Progenitor cell of endocrine pancreas (in vitro differentiated cells): Measurements from ENCODE around the gene CDCA8. TPM values are rescaled to one million over a fixed set of nuclear protein-coding genes. Genes with fewer than 3 reads are reported as not detected.

ENCODE experiments used
- DNase-seq: peaks from one replicate; pipeline ENCODE4 v3.0.0; 2021; ENCODE audit warnings: low spot score; ENCODE audit not compliant: unreplicated experiment
- H3K27ac Mint-ChIP-seq: 2 replicates; pipeline ENCODE4 v1.8.0; 2021; ENCODE audit warnings: mild to moderate bottlenecking, moderate library complexity, mixed read lengths
- H3K27me3 Mint-ChIP-seq: 2 replicates; pipeline ENCODE4 v1.8.0; 2021; ENCODE audit warnings: mixed read lengths
- H3K36me3 Mint-ChIP-seq: 2 replicates; pipeline ENCODE4 v1.8.0; 2022; ENCODE audit warnings: mixed read lengths; ENCODE audit not compliant: insufficient read depth
- H3K4me1 Mint-ChIP-seq: 2 replicates; pipeline ENCODE4 v1.8.0; 2021; ENCODE audit warnings: low read depth, mixed read lengths
- H3K4me3 Mint-ChIP-seq: 2 replicates; pipeline ENCODE4 v1.8.0; 2021; ENCODE audit warnings: low read depth, mild to moderate bottlenecking, moderate library complexity, mixed read lengths
- H3K9me3 Mint-ChIP-seq: 2 replicates; pipeline ENCODE4 v1.8.0; 2021; ENCODE audit warnings: low read depth, mixed read lengths
- CTCF ChIP-seq: fragments of 200-600 bp; sonication (generic); IDR thresholded peaks from one replicate; pipeline ENCODE4 v1.5.0; 2021; ENCODE audit warnings: antibody characterized with exemption, mild to moderate bottlenecking; ENCODE audit not compliant: unreplicated experiment
- long read RNA-seq: library from polyadenylated mRNA; unstranded; transcript quantifications from one replicate; pipeline ENCODE4 v2.0.0, GENCODE V29; 2020
- total RNA-seq: library from RNA; stranded (reverse); gene quantifications from 2 replicates; pipeline ENCODE4 v1.2.1, GENCODE V29; 2021

CDCA8 gene
- total RNA-seq: 19.3 and 20.6 TPM in 2 replicates
- long read RNA-seq, transcript CDCA8-201 (11 exons, 2,303 nt): minor isoform, 35 of 125 reads
- long read RNA-seq, transcript CDCA8-202 (10 exons, 2,469 nt): major isoform, 82 of 125 reads
- long read RNA-seq, partial matches to known transcripts: 3 of 125 reads
- long read RNA-seq, other reads (novel, unspliced or antisense): 5 of 125 reads

DNA sequence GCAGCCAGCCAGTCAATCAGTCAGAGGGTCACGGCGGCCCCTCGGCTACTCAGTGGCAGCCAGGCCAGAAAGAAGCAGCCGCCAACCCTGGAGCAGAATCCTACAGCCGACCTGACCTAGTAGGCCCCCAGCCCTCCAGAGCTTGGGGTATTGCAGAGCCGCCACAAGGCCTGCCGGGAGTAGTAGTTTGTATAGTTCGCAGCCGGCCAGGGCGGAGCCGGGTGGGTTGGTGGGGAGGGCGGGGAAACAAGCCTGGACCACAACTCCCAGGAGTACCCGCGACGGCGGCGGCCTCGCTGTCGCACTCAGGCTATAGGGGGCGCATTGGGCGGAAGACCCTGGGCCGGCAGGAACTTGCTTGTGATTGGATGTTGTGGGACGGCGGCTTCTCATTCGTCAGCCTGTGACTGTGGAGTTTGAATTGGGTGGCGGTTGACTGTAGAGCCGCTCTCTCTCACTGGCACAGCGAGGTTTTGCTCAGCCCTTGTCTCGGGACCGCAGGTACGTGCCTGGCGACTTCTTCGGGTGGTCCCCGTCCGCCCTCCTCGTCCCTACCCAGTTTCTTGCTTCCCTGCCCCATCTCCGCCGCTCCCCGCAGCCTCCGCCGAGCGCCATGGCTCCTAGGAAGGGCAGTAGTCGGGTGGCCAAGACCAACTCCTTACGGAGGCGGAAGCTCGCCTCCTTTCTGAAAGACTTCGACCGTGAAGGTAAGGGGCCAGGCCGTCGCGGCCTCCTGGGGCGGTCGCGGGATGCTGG is at the start of gene CDCA8:
TSS of gene CDCA8 (plus strand) at position 439 of the 756 bp plus-strand sequence. CDS start at position 614, 175 bp downstream.
- peak; percentile 98 for DNase-seq
- Mint-ChIP-seq H3K27ac (peak within 1 kb of the TSS; percentile 93), H3K27me3 (no peaks in the 10 kb centered on the region), H3K4me3 (peak within 1 kb of the TSS; percentile 98), H3K9me3 (no peaks in the 10 kb centered on the region), H3K36me3 (peaks cover 4% of the 10 kb centered on the region), H3K4me1 (peaks cover 24% of the 10 kb centered on the region)
- TF ChIP-seq CTCF: peak; percentile 80

DNA sequence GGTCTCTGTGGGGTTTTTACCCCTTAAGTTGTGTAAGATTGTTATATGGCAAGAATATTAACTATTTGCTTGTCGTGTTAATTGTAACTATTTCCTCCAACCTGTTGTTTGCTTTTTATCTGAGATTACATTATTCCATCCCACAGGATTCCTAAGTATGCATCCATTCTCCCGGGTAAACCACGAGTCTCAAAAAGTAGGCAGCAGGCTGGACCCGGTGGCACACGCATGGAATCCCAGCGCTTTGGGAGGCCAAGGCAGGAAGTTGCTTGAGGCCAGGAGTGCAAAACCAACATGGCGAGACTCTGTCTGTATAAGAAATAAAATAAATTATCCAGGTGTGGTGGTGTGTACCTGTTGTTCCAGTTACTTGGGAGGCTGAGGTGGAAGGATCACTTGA is 45.0 kb upstream of the CDCA8 start:
- no peak for DNase-seq
- no peak overlapping the region for H3K27ac Mint-ChIP-seq
- H3K27me3 Mint-ChIP-seq: peaks cover 34% of the 10 kb centered on the region
- H3K4me3 Mint-ChIP-seq: no peak overlapping the region
- no peaks in the 10 kb centered on the region for H3K4me1 Mint-ChIP-seq
- H3K36me3 Mint-ChIP-seq: no peaks in the 10 kb centered on the region
- no peak for TF ChIP-seq CTCF
- no peaks in the 10 kb centered on the region for H3K9me3 Mint-ChIP-seq

GRCh38 chr1:37650173-37650572 is 42.1 kb upstream of the CDCA8 start:
- no peaks in the 10 kb centered on the region for H3K4me1 Mint-ChIP-seq
- H3K27ac Mint-ChIP-seq: no peak overlapping the region
- H3K36me3 Mint-ChIP-seq: no peaks in the 10 kb centered on the region
- no peak for TF ChIP-seq CTCF
- H3K4me3 Mint-ChIP-seq: no peak overlapping the region
- peaks cover 31% of the 10 kb centered on the region for H3K27me3 Mint-ChIP-seq
- H3K9me3 Mint-ChIP-seq: no peaks in the 10 kb centered on the region
- no peak for DNase-seq

DNA sequence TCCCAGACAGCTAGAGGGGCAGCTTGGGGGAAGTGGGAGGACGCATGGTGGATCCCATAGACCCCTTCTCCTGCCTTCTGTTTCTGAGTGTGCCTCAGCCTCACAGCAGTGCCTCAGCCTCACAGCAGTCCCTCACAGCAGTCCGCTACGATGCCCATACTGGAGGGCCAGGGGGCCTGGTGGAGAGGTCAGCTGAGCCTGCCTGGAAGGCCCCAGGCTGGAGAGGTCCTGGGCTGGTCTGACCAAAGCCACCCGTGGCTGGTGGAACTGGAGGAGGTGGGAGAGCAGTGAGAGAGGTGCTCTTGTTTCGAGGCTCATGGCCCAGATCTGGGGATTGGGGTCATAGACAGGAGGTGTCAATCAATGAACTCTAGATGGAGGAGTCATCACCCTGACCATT is 41.6 kb upstream of the CDCA8 start:
- no peak for TF ChIP-seq CTCF
- DNase-seq: no peak
- no peaks in the 10 kb centered on the region for H3K36me3 Mint-ChIP-seq
- peaks cover 28% of the 10 kb centered on the region for H3K27me3 Mint-ChIP-seq
- no peak overlapping the region for H3K4me3 Mint-ChIP-seq
- H3K27ac Mint-ChIP-seq: no peak overlapping the region
- no peaks in the 10 kb centered on the region for H3K9me3 Mint-ChIP-seq
- H3K4me1 Mint-ChIP-seq: no peaks in the 10 kb centered on the region

DNA sequence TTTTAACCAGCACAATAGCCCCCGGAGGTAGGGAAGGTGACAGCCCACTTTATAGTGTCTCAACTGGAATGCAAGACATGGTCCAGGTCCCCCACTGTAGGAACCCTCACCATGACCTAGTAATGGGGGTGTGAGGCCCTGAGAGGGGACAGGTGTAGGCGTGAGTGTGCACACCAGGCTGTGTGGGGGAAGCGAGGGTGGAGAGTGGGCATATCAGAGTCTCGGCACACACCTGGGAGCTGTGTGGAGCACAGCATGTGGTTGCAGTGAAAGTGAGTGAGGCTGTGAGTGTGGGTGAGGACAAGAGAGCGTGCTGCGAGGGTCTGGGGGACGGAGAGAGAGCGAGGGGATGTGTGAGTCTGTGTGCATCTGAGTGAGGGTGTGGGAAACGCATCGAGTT is 40.5 kb upstream of the CDCA8 start:
- peaks cover 25% of the 10 kb centered on the region for H3K27me3 Mint-ChIP-seq
- H3K27ac Mint-ChIP-seq: no peak overlapping the region
- no peaks in the 10 kb centered on the region for H3K36me3 Mint-ChIP-seq
- no peak overlapping the region for H3K4me3 Mint-ChIP-seq
- no peak for TF ChIP-seq CTCF
- no peaks in the 10 kb centered on the region for H3K9me3 Mint-ChIP-seq
- DNase-seq: no peak
- no peaks in the 10 kb centered on the region for H3K4me1 Mint-ChIP-seq
